ENCODE measurements around the gene GP5.

DNA sequence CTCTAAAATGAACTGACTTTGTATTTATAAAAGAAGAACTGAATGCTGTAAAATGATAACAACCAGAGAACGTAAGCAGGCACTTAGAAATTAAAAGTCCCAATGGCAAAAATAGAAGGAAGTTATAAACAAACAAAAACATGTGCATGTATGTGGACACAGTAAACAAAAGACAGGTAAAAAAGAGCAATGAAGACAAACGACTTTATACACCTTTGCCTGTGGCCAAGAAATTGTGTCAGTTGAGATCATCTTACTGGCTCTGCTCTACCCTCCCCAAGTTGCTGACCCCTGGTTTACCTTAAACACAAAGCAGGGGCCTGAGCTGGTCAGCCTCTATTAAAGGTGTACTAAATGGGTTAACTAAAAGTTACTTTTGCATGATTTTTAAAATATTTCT, 41.7 kb upstream of the GP5 start:
- TF ChIP-seq RARB (CRISPR knock-in tag; IDR thresholded peaks at IDR 0.05) (no peak), ZFP30 (CRISPR knock-in tag; IDR thresholded peaks at IDR 0.05) (no peak), ZFP3 (CRISPR knock-in tag; IDR thresholded peaks at IDR 0.05) (no peak), ESRRG (CRISPR knock-in tag; IDR thresholded peaks at IDR 0.05) (no peak), ARNTL (CRISPR knock-in tag; IDR thresholded peaks at IDR 0.05; ENCODE audit: borderline replicate concordance, low read depth) (no peak)

Measured in SK-N-SH treated with all-trans-retinoic acid at 6 μM for 48 hours (cell line).